ENCODE measurements around the gene SIPA1L3. TPM values are rescaled to one million over a fixed set of nuclear protein-coding genes. Genes with fewer than 3 reads are reported as not detected.

The SIPA1L3 gene
- total RNA-seq, 1 experiment from 2014 or later = 36.0 TPM

DNA sequence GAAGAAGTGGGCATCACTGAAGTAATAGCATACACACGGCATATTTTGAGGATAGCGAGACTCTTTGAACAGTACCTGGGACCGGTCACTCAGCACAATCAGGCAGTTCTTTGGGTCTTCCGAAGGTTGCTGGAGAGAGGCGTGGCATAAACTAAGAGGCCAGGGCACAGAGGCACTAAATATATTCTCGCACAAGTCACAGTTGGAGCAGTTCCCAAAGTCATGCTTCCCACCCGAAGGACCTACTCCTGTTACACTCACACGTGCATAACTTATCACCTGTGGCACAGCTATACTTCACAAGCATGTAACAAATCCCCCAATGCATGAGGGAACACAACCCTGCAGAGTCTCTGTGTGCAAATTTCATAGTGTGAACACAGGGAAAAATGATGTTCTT lies 10.8 kb upstream of the SIPA1L3 start:
- Mint-ChIP-seq H3K4me1 (ENCODE audit: insufficient read depth, unreplicated experiment) (no peaks in the 10 kb centered on the region), H3K36me3 (ENCODE audit: insufficient read depth, unreplicated experiment) (no peaks in the 10 kb centered on the region), H3K4me3 (ENCODE audit: unreplicated experiment) (no peak overlapping the region), H3K27ac (ENCODE audit: low read depth, unreplicated experiment) (no peak overlapping the region), H3K9me3 (ENCODE audit: unreplicated experiment) (peaks cover 13% of the 10 kb centered on the region), H3K27me3 (ENCODE audit: insufficient read depth, unreplicated experiment) (peaks cover 14% of the 10 kb centered on the region)
- CTCF ChIA-PET = interaction anchor here (0.6 to 1.2 kb wide), 3 partner anchors 313 to 348 kb away, joined by 3 to 4 read pairs (median 3); no protein-coding TSS in a partner anchor
- no peak for DNase-seq (ENCODE audit: unreplicated experiment)
- intact Hi-C loops (cut with micrococcal nuclease) = no loop called here
- TF ChIP-seq, protein P1, sequence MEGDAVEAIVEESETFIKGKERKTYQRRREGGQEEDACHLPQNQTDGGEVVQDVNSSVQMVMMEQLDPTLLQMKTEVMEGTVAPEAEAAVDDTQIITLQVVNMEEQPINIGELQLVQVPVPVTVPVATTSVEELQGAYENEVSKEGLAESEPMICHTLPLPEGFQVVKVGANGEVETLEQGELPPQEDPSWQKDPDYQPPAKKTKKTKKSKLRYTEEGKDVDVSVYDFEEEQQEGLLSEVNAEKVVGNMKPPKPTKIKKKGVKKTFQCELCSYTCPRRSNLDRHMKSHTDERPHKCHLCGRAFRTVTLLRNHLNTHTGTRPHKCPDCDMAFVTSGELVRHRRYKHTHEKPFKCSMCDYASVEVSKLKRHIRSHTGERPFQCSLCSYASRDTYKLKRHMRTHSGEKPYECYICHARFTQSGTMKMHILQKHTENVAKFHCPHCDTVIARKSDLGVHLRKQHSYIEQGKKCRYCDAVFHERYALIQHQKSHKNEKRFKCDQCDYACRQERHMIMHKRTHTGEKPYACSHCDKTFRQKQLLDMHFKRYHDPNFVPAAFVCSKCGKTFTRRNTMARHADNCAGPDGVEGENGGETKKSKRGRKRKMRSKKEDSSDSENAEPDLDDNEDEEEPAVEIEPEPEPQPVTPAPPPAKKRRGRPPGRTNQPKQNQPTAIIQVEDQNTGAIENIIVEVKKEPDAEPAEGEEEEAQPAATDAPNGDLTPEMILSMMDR (IDR thresholded peaks at IDR 0.05; ENCODE audit: unreplicated experiment) = no peak
- POLR2A ChIA-PET = no interaction called here
- no TSS peak for BruUV-seq (replicated peaks)

DNA sequence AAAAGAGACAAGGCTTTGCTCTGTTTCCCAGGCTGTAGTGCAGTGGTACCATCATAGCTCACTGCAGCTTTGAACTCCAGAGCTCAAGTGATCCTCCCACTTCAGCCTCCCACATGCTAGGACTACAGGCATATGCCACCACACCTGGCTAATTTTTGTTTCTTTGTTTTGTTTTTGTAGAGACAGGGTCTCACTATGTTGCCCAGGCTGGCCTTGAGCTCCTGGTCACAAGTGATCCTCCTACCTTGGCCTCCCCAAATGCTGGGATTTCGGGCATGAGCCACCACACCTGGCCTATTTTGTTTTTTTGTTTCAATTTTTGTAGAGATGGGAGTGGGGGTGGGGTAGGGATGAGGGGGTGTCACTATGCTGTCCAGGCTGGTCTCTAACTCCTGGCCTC lies 7.6 kb upstream of the SIPA1L3 start:
- Mint-ChIP-seq H3K36me3 (ENCODE audit: insufficient read depth, unreplicated experiment) (no peaks in the 10 kb centered on the region), H3K27ac (ENCODE audit: low read depth, unreplicated experiment) (no peak overlapping the region), H3K4me1 (ENCODE audit: insufficient read depth, unreplicated experiment) (no peaks in the 10 kb centered on the region), H3K4me3 (ENCODE audit: unreplicated experiment) (no peak overlapping the region), H3K9me3 (ENCODE audit: unreplicated experiment) (no peaks in the 10 kb centered on the region), H3K27me3 (ENCODE audit: insufficient read depth, unreplicated experiment) (no peaks in the 10 kb centered on the region)
- CTCF ChIA-PET = interaction anchor here (0.6 to 7.8 kb wide), 24 partner anchors 13 to 1692 kb away, joined by 3 to 49 read pairs (median 4); partner anchors contain the start of gene CATSPERG
- no TSS peak for BruUV-seq (replicated peaks)
- POLR2A ChIA-PET = no interaction called here
- intact Hi-C loops (cut with micrococcal nuclease) = no loop called here
- TF ChIP-seq, protein P1 (IDR thresholded peaks at IDR 0.05; ENCODE audit: unreplicated experiment) = no peak
- no peak for DNase-seq (ENCODE audit: unreplicated experiment)

DNA sequence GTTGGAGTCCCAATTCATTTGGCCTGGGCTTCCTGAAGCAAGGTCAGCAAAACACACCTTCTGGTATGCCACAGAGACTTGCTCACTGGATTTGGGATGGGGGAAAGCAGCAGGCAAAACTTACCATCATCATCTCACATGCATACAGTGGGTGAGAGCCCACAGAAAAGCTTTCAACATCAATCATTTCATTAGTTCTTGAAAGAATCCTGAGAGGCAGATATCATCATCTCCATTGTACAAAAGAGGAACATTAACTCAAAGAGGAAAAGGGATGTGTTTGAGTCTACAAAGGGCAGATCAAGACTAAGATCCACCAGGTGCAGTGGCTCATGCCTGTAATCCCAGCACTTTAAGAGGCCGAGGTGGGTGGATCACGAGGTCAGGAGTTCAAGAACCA lies 7.0 kb upstream of the SIPA1L3 start:
- no peak overlapping the region for H3K4me3 Mint-ChIP-seq (ENCODE audit: unreplicated experiment)
- no peaks in the 10 kb centered on the region for H3K4me1 Mint-ChIP-seq (ENCODE audit: insufficient read depth, unreplicated experiment)
- CTCF ChIA-PET = interaction anchor here (0.6 to 7.8 kb wide), 14 partner anchors 17 to 1692 kb away, joined by 3 to 49 read pairs (median 4); partner anchors contain the start of gene CATSPERG
- H3K27me3 Mint-ChIP-seq (ENCODE audit: insufficient read depth, unreplicated experiment) = no peaks in the 10 kb centered on the region
- no peak for DNase-seq (ENCODE audit: unreplicated experiment)
- no TSS peak for BruUV-seq (replicated peaks)
- POLR2A ChIA-PET = no interaction called here
- intact Hi-C loops (cut with micrococcal nuclease) = no loop called here
- no peaks in the 10 kb centered on the region for H3K9me3 Mint-ChIP-seq (ENCODE audit: unreplicated experiment)
- TF ChIP-seq, protein P1 (IDR thresholded peaks at IDR 0.05; ENCODE audit: unreplicated experiment) = no peak
- H3K36me3 Mint-ChIP-seq (ENCODE audit: insufficient read depth, unreplicated experiment) = no peaks in the 10 kb centered on the region
- H3K27ac Mint-ChIP-seq (ENCODE audit: low read depth, unreplicated experiment) = no peak overlapping the region

DNA sequence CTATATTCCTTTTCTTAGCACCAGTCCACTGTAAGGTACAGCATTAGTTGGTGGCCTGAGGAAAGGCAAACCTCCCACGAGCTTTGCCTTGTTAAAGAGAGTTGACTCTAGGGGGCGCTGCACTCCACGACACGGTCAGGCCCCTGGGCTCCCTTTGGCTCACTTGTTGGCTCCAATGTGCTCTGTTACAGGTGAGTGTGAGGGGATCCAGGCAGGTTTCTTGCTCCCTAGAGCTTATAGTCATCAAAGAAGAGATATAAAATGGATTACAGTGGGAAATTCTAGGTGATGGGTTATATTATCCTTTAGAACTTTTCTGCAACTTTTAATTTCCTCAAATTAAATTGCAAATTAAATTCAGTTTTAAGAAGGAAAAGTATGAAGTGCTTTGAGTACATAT lies 4.3 kb upstream of the SIPA1L3 start:
- no peaks in the 10 kb centered on the region for H3K27me3 Mint-ChIP-seq (ENCODE audit: insufficient read depth, unreplicated experiment)
- no peaks in the 10 kb centered on the region for H3K9me3 Mint-ChIP-seq (ENCODE audit: unreplicated experiment)
- no peaks in the 10 kb centered on the region for H3K36me3 Mint-ChIP-seq (ENCODE audit: insufficient read depth, unreplicated experiment)
- CTCF ChIA-PET = interaction anchor here (0.5 to 8.5 kb wide), 72 partner anchors 9 to 468 kb away, joined by 3 to 51 read pairs (median 4); partner anchors contain the start of gene CATSPERG
- no peak overlapping the region for H3K27ac Mint-ChIP-seq (ENCODE audit: low read depth, unreplicated experiment)
- no TSS peak for BruUV-seq (replicated peaks)
- intact Hi-C loops (cut with micrococcal nuclease) = loop anchor here (1.0 to 2.0 kb wide), 5 partner anchors 88 to 433 kb away; partner anchors contain the start of genes CATSPERG and DPF1
- DNase-seq (ENCODE audit: unreplicated experiment) = peak; percentile 88
- no peaks in the 10 kb centered on the region for H3K4me1 Mint-ChIP-seq (ENCODE audit: insufficient read depth, unreplicated experiment)
- TF ChIP-seq, protein P1 (IDR thresholded peaks at IDR 0.05; ENCODE audit: unreplicated experiment) = peak; percentile 89
- POLR2A ChIA-PET = interaction anchor here (0.6 to 1.2 kb wide), 7 partner anchors 31 to 437 kb away, joined by 3 to 5 read pairs (median 3); no protein-coding TSS in a partner anchor
- no peak overlapping the region for H3K4me3 Mint-ChIP-seq (ENCODE audit: unreplicated experiment)
